ENCODE results near the gene TNS1. TPM values are rescaled to one million over a fixed set of nuclear protein-coding genes. Genes with fewer than 3 reads are reported as not detected.

The TNS1 gene
- total RNA-seq, 4 donors from 2014 or later, result 461 to 648 (median 565) TPM

GRCh38 chr2:217941886-217942728, 60.7 kb downstream of the TNS1 start:
- DNase-seq (ENCODE audit: low spot score in 2 of 2), result no peak
- Histone ChIP-seq H3K9me3 (no peaks in the 10 kb centered on the region), H3K36me3 (peaks cover 0 to 3% (median 0%) of the 10 kb centered on the region in 3 donors), H3K4me3 (peak overlapping the region; percentile 50 to 65 (median 54)), H3K27ac (peak overlapping the region; percentile 49 to 91 (median 82)), H3K27me3 (no peaks in the 10 kb centered on the region), H3K4me1 (peaks cover 0 to 89% (median 43%) of the 10 kb centered on the region in 4 donors)
- WGBS, 2 donors, result 46 to 70% methylated on average over 3 to 8 of the region's 8 CpGs
- TF ChIP-seq CTCF (IDR thresholded peaks at IDR 0.05) (no peak), POLR2A (IDR thresholded peaks at IDR 0.05) (no peak), EP300 (IDR thresholded peaks at IDR 0.05) (no peak)

GRCh38 chr2:217941339-217941738, 61.5 kb downstream of the TNS1 start:
- WGBS, 2 donors, result 27 to 30% methylated on average over 11 of the region's 11 CpGs
- peaks cover 0 to 3% (median 0%) of the 10 kb centered on the region in 3 donors for H3K36me3 ChIP-seq
- peak overlapping the region; percentile 45 to 91 (median 74) for H3K27ac ChIP-seq
- DNase-seq (ENCODE audit: low spot score in 2 of 2), result no peak
- TF ChIP-seq EP300 (IDR thresholded peaks at IDR 0.05) (peak in 1 of 2 donors; percentile 20), CTCF (IDR thresholded peaks at IDR 0.05) (no peak), POLR2A (IDR thresholded peaks at IDR 0.05) (no peak)
- H3K9me3 ChIP-seq, result no peaks in the 10 kb centered on the region
- no peaks in the 10 kb centered on the region for H3K27me3 ChIP-seq
- peaks cover 0 to 89% (median 46%) of the 10 kb centered on the region in 4 donors for H3K4me1 ChIP-seq
- H3K4me3 ChIP-seq, result peak overlapping the region; percentile 50 to 65 (median 54)

- no peaks in the 10 kb centered on the region for H3K9me3 ChIP-seq
- H3K4me3 ChIP-seq, result peak overlapping the region; percentile 50 to 65 (median 54)
- H3K36me3 ChIP-seq, result peaks cover 0 to 3% (median 0%) of the 10 kb centered on the region in 3 donors
- H3K27ac ChIP-seq, result peak overlapping the region; percentile 45 to 91 (median 74)
- no peaks in the 10 kb centered on the region for H3K27me3 ChIP-seq
- WGBS, 2 donors, result 57 to 59% methylated on average over 13 of the region's 13 CpGs
- peaks cover 0 to 89% (median 53%) of the 10 kb centered on the region in 4 donors for H3K4me1 ChIP-seq
- DNase-seq (ENCODE audit: low spot score in 2 of 2), result no peak
- no peak for TF ChIP-seq EP300 (IDR thresholded peaks at IDR 0.05)
- no peak for TF ChIP-seq POLR2A (IDR thresholded peaks at IDR 0.05)
- TF ChIP-seq CTCF (IDR thresholded peaks at IDR 0.05), result no peak
Observed at GRCh38 chr2:217940261-217941220, 62.3 kb downstream of the TNS1 start.

- Histone ChIP-seq H3K4me3 (peak overlapping the region; percentile 29 to 65 (median 51)), H3K27ac (peak overlapping the region in 3 of 4 donors; percentile 64 to 91 (median 85)), H3K9me3 (no peaks in the 10 kb centered on the region), H3K36me3 (peaks cover 0 to 3% (median 0%) of the 10 kb centered on the region in 3 donors), H3K4me1 (peaks cover 0 to 90% (median 57%) of the 10 kb centered on the region in 4 donors), H3K27me3 (no peaks in the 10 kb centered on the region)
- no peak for DNase-seq (ENCODE audit: low spot score in 2 of 2)
- TF ChIP-seq POLR2A (IDR thresholded peaks at IDR 0.05) (no peak), EP300 (IDR thresholded peaks at IDR 0.05) (no peak), CTCF (IDR thresholded peaks at IDR 0.05) (no peak)
- WGBS, 2 donors, result 61 to 68% methylated on average over 6 to 7 of the region's 7 CpGs
Observed at GRCh38 chr2:217939629-217940245, 63.1 kb downstream of the TNS1 start.

All from tibial nerve (tissue), 4 donors.